Measurements from ENCODE around the gene TMEM106C. TPM values are rescaled to one million over a fixed set of nuclear protein-coding genes. Genes with fewer than 3 reads are reported as not detected.

TMEM106C gene
- total RNA-seq, 1 experiment from 2014 or later = 48.3 TPM

GRCh38 chr12:48000878-48001504, 37.6 kb downstream of the TMEM106C start (continued):
- TF ChIP-seq, protein P1, sequence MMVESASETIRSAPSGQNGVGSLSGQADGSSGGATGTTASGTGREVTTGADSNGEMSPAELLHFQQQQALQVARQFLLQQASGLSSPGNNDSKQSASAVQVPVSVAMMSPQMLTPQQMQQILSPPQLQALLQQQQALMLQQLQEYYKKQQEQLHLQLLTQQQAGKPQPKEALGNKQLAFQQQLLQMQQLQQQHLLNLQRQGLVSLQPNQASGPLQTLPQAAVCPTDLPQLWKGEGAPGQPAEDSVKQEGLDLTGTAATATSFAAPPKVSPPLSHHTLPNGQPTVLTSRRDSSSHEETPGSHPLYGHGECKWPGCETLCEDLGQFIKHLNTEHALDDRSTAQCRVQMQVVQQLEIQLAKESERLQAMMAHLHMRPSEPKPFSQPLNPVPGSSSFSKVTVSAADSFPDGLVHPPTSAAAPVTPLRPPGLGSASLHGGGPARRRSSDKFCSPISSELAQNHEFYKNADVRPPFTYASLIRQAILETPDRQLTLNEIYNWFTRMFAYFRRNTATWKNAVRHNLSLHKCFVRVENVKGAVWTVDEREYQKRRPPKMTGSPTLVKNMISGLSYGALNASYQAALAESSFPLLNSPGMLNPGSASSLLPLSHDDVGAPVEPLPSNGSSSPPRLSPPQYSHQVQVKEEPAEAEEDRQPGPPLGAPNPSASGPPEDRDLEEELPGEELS (CRISPR knock-in tag; IDR thresholded peaks at IDR 0.05) = 0 out of 2 replicates have a peak, but pooled peaks have one; percentile 20
- no peak for TF ChIP-seq ELF4 (CRISPR knock-in tag; IDR thresholded peaks at IDR 0.05; ENCODE audit: low read depth)
- TF ChIP-seq GRHL2 (CRISPR knock-in tag; IDR thresholded peaks at IDR 0.05; ENCODE audit: insufficient replicate concordance, severe bottlenecking) = no peak
- TF ChIP-seq, protein P2, sequence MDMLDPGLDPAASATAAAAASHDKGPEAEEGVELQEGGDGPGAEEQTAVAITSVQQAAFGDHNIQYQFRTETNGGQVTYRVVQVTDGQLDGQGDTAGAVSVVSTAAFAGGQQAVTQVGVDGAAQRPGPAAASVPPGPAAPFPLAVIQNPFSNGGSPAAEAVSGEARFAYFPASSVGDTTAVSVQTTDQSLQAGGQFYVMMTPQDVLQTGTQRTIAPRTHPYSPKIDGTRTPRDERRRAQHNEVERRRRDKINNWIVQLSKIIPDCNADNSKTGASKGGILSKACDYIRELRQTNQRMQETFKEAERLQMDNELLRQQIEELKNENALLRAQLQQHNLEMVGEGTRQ (CRISPR knock-in tag; IDR thresholded peaks at IDR 0.05) = peak; percentile 47
- no peak for TF ChIP-seq ZNF423 (CRISPR knock-in tag; IDR thresholded peaks at IDR 0.05)
- no peak for TF ChIP-seq ATF6 (CRISPR knock-in tag; IDR thresholded peaks at IDR 0.05)
- TF ChIP-seq ZBTB43 (CRISPR knock-in tag; IDR thresholded peaks at IDR 0.05) = no peak
- no peak for TF ChIP-seq ZNF232 (CRISPR knock-in tag; IDR thresholded peaks at IDR 0.05)
- TF ChIP-seq MYBL2 (CRISPR knock-in tag; IDR thresholded peaks at IDR 0.05) = no peak
- TF ChIP-seq, protein P3, sequence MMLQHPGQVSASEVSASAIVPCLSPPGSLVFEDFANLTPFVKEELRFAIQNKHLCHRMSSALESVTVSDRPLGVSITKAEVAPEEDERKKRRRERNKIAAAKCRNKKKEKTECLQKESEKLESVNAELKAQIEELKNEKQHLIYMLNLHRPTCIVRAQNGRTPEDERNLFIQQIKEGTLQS (CRISPR knock-in tag; conservative IDR thresholded peaks at IDR 0.05) = no peak
- no peak for TF ChIP-seq TP53 (CRISPR knock-in tag; IDR thresholded peaks at IDR 0.05)
- no peak for TF ChIP-seq CREB1 (CRISPR knock-in tag; IDR thresholded peaks at IDR 0.05)
- peak; percentile 64; the same call in 1 of the 2 replicates for TF ChIP-seq USF1 (CRISPR knock-in tag; IDR thresholded peaks at IDR 0.05)

- ATAC-seq = peak; percentile 57
- TF ChIP-seq, protein P4, sequence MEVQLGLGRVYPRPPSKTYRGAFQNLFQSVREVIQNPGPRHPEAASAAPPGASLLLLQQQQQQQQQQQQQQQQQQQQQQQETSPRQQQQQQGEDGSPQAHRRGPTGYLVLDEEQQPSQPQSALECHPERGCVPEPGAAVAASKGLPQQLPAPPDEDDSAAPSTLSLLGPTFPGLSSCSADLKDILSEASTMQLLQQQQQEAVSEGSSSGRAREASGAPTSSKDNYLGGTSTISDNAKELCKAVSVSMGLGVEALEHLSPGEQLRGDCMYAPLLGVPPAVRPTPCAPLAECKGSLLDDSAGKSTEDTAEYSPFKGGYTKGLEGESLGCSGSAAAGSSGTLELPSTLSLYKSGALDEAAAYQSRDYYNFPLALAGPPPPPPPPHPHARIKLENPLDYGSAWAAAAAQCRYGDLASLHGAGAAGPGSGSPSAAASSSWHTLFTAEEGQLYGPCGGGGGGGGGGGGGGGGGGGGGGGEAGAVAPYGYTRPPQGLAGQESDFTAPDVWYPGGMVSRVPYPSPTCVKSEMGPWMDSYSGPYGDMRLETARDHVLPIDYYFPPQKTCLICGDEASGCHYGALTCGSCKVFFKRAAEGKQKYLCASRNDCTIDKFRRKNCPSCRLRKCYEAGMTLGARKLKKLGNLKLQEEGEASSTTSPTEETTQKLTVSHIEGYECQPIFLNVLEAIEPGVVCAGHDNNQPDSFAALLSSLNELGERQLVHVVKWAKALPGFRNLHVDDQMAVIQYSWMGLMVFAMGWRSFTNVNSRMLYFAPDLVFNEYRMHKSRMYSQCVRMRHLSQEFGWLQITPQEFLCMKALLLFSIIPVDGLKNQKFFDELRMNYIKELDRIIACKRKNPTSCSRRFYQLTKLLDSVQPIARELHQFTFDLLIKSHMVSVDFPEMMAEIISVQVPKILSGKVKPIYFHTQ (CRISPR knock-in tag; IDR thresholded peaks at IDR 0.05) = no peak
- TF ChIP-seq, protein P3 (CRISPR knock-in tag; conservative IDR thresholded peaks at IDR 0.05) = no peak
- 0 out of 2 replicates have a peak, but pooled peaks have one; percentile 14 for TF ChIP-seq SMAD3 (CRISPR knock-in tag; IDR thresholded peaks at IDR 0.05; ENCODE audit: borderline replicate concordance)
- TF ChIP-seq E2F5 (CRISPR knock-in tag; IDR thresholded peaks at IDR 0.05) = peak; percentile 28; the same call in 1 of the 2 replicates
- no peak for TF ChIP-seq MYBL2 (CRISPR knock-in tag; IDR thresholded peaks at IDR 0.05)
- TF ChIP-seq IRF1 (CRISPR knock-in tag; IDR thresholded peaks at IDR 0.05) = no peak
- ChIA-PET POLR2A (interaction anchor here (0.6 to 1.0 kb wide), 2 partner anchors 30 to 87 kb away, joined by 3 read pairs; no protein-coding TSS in a partner anchor), CTCF (interaction anchor here (0.5 to 4.0 kb wide), 8 partner anchors 20 to 243 kb away, joined by 3 to 18 read pairs (median 6); partner anchors contain the start of genes RAPGEF3, TMEM106C and VDR)
- H3K4me3 Mint-ChIP-seq = peak overlapping the region; percentile 81
- DNase-seq (ENCODE audit: low spot score) = peak; percentile 78
- peaks cover 67% of the 10 kb centered on the region for H3K4me1 Mint-ChIP-seq
- H3K36me3 Mint-ChIP-seq = no peaks in the 10 kb centered on the region
- no peaks in the 10 kb centered on the region for H3K9me3 Mint-ChIP-seq
- peaks cover 100% of the 10 kb centered on the region for H3K27me3 Mint-ChIP-seq (ENCODE audit: low read depth)
- H3K27ac Mint-ChIP-seq = 0 out of 2 replicates have a peak overlapping the region, but pooled peaks have one; percentile 49
These were observed 38.4 kb downstream of the TMEM106C start for GRCh38 chr12:48001505-48002413.
